Measurements from ENCODE around the gene DAP.

DNA sequence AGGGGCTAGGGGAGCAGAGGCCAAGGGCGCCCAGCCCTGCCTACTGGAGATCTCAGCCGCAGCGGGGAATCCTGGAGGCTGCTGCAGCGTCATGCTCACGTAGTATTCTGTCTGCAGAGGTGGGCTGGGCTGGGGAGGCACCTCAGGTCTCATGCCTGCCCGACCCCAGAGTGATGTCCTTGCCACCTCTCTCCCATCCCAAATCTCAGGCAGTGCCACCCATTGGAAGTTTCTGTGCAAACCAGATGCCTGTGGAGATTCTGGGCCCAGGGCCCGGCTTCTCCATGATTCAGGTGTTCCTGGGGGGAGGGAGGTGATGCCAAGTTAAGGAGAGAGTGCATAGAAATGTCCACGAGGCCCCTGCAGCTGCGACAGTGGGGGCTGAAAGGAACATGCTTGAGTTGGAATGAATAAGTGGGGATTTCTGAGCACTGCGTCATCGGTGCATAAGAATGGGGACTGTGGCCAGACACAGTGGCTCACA is 125.1 kb downstream of the DAP start:
- no peak for TF ChIP-seq POLR2A (IDR thresholded peaks at IDR 0.05)
- TF ChIP-seq, protein P1, sequence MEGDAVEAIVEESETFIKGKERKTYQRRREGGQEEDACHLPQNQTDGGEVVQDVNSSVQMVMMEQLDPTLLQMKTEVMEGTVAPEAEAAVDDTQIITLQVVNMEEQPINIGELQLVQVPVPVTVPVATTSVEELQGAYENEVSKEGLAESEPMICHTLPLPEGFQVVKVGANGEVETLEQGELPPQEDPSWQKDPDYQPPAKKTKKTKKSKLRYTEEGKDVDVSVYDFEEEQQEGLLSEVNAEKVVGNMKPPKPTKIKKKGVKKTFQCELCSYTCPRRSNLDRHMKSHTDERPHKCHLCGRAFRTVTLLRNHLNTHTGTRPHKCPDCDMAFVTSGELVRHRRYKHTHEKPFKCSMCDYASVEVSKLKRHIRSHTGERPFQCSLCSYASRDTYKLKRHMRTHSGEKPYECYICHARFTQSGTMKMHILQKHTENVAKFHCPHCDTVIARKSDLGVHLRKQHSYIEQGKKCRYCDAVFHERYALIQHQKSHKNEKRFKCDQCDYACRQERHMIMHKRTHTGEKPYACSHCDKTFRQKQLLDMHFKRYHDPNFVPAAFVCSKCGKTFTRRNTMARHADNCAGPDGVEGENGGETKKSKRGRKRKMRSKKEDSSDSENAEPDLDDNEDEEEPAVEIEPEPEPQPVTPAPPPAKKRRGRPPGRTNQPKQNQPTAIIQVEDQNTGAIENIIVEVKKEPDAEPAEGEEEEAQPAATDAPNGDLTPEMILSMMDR (IDR thresholded peaks at IDR 0.05), result no peak
- no peak for TF ChIP-seq POLR2AphosphoS5 (IDR thresholded peaks at IDR 0.05)
- TF ChIP-seq EP300 (IDR thresholded peaks at IDR 0.05), result no peak
